ENCODE measurements around the gene IRF2. TPM values are rescaled to one million over a fixed set of nuclear protein-coding genes. Genes with fewer than 3 reads are reported as not detected.

Gene IRF2
- total RNA-seq, 4 donors from 2014 or later: 16.9 to 53.1 (median 28.9) TPM

DNA sequence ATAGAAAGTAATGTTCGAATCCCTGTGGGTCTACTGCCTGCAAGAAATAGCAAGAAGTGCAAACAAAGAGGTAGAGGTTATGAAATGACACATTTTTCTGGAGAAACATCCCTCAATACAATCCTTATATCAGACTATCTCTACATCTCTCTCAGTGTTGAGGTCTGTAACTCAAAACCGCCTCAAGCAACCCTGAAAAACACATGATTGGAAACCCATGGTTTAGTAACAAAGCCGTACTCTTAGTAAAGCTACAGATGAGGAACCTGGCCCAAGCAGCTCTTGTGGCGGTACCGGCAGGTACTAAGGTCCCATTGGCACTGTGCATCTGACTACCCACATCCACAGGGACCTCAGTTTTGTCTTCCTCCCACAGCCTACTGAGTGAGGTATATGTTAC lies 53.9 kb downstream of the IRF2 start:
- DNase-seq (ENCODE audit: low spot score) (no peak), ATAC-seq (ENCODE audit: low FRiP score) (no peak)
- TF ChIP-seq, protein P1, sequence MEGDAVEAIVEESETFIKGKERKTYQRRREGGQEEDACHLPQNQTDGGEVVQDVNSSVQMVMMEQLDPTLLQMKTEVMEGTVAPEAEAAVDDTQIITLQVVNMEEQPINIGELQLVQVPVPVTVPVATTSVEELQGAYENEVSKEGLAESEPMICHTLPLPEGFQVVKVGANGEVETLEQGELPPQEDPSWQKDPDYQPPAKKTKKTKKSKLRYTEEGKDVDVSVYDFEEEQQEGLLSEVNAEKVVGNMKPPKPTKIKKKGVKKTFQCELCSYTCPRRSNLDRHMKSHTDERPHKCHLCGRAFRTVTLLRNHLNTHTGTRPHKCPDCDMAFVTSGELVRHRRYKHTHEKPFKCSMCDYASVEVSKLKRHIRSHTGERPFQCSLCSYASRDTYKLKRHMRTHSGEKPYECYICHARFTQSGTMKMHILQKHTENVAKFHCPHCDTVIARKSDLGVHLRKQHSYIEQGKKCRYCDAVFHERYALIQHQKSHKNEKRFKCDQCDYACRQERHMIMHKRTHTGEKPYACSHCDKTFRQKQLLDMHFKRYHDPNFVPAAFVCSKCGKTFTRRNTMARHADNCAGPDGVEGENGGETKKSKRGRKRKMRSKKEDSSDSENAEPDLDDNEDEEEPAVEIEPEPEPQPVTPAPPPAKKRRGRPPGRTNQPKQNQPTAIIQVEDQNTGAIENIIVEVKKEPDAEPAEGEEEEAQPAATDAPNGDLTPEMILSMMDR (IDR thresholded peaks at IDR 0.05): no peak

DNA sequence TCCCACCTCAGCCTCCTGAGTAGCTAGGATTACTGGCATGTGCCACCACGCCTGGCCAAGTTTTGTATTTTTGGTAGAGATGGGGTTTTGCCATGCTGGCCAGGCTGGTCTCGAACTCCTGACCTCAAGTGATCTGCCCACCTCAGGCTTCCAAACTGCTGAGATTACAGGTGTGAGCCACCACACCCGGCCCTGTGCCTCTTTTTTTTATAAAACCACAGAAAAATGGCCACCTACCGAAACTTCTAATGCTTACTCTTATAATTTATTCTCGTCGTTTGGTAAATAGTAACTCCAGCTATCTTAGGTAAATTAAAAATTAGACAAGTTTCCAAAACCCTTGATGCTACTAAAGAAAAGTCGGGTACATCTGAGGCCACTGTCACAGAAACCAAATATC lies 54.4 kb downstream of the IRF2 start:
- TF ChIP-seq, protein P1 (IDR thresholded peaks at IDR 0.05): no peak
- no peak for ATAC-seq (ENCODE audit: low FRiP score)

DNA sequence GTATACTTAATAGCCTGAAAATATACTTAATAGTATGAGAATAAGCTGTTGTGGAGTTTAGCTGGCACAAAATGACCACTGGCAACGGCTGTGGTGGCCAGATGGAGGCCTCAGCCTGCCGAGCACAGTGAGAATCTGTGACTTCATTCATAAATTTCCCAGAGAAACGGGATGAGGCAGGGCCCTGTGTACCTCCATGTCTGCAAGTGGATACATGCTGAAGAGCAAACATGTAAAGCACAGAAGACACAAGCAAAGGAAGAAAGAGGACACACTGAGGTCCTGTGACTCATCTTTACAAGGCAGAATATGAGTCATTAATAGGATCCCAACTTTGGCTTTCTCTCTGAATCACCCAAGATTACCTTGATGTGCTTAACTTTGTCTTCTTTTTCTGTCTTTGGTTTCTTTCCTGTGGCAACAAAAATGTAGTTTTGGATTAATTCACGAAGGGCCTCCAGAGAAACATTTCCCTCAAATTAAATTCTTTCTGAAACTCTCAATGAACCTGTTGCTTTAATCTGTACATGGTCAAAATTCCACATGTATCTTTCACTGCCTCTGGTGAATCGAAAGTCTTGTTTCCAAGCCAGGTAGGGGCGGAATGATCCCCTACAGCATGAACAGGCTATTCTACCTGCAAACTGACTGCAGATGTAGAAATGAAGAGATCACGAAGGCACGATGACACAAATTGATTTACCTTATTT lies 56.4 kb downstream of the IRF2 start:
- DNase-seq (ENCODE audit: low spot score) (no peak), ATAC-seq (ENCODE audit: low FRiP score) (peak; percentile 80)
- TF ChIP-seq, protein P1 (IDR thresholded peaks at IDR 0.05): no peak

More for the DNA sequence above, 54.4 kb downstream of the IRF2 start:
- no peak for DNase-seq (ENCODE audit: low spot score)

DNA sequence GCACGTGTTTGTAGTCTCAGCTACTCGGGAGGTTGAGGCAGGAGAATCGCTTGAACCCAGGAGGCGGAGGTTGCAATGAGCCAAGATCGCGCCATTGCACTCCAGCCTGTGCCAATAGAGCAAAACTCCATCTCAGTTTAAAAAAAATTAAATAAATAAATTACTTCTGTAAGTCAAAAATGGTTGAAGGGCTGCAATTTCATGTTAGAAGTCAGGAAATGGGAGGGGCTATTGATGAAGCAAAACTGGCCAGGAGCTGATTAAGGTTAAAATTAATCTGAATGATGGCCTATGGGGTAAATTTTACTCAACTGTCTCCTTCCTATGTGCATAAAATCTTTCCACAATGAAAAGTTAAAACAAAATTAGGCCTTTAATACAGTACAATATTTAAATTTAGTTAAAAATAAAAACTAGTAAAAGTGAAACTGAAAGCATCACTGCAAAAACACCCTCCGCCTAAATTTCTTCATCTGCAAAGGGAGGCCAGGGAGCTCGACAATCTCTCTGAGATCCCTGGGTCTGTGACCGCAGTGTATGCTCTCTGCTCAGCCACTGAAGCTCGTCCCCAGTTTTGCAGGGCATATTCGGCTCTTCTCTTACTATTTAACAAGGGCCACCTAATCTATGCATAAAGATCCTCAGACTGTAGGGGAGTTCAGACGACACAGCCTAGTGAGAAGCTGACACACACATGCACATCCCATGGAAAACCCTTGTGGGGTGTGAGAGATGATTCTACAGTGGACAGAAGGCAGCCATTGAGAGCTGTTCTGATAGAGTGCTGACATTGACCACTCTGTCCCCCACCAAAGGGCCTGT lies 57.2 kb downstream of the IRF2 start:
- TF ChIP-seq, protein P1 (IDR thresholded peaks at IDR 0.05): no peak
- DNase-seq (ENCODE audit: low spot score) (no peak), ATAC-seq (ENCODE audit: low FRiP score) (peak; percentile 30)

DNA sequence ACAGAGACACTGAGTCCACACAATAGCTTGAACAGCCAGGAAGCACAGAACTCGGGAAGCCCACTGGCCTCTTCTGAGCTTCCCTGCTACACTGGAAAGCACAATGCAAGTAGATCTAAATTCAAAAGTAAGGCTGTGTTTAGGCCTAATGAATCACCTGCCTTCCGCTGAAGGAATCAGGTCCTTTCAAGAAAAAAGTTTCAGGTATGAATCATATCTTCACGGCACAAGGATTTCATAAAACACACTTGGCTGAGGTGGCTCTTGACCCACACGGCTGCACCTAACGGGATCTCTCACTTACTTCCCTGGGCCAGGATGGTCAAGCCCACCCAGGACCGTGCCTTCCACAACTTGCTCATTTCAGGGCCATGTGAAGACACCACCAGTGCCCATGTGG lies 59.3 kb downstream of the IRF2 start:
- DNase-seq (ENCODE audit: low spot score) (no peak), ATAC-seq (ENCODE audit: low FRiP score) (no peak)
- TF ChIP-seq, protein P1 (IDR thresholded peaks at IDR 0.05): no peak

DNA sequence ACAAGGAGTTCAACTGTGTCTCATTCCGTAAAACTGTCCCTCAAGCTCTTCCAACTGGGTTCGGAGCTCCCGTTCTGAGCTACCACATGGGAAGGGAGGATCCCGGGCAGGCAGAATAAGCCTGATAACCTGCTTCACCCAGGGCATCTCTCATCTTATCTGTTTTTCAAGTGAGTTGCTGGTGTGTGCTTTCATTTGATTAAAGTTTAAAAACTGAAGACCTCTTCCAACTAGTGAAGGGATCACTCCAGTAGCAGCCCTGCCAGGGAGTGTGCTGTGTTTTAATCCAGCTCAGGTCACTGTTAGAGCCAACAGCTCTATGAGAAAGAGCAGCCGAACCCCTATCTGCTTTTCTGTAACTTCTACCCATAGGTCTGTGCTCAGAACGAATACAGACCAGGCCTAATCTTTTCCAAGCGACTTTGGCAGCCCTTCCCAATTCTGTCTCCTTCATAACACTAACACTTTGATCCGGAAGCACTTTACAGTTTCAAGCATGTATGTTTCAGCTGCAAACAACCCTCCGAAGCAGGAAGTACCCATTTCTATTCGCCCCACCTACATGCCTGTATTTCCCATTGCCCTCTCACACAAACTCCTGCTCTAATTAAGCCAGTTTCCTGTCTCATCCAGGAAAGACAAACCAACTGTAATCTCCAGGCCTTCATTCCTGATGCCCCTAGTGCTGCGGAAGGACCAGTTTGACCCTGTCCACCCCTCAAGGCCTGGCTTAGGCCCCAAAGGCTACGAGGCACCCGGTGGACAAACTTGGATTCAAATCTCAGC lies 60.9 kb downstream of the IRF2 start:
- TF ChIP-seq, protein P1 (IDR thresholded peaks at IDR 0.05): no peak
- DNase-seq (ENCODE audit: low spot score) (no peak), ATAC-seq (ENCODE audit: low FRiP score) (no peak)

Data from omental fat pad (tissue), 4 donors.